GM19372 (cell line): Measurements from ENCODE around the gene FAM193A.
"Not testable (repeated sequence)": the region's sequence is repeated elsewhere in the genome, so short reads cannot be mapped to it uniquely, and the experiment has no call there.

ENCODE experiments used
- ATAC-seq: cut with Tn5 transposase; IDR thresholded peaks from one replicate; pipeline ENCODE4 v1.9.1; 2021; ENCODE audit warnings: mild to moderate bottlenecking, low read depth, moderate library complexity; ENCODE audit not compliant: unreplicated experiment

The FAM193A gene

GRCh38 chr4:2738296-2738695, 201.8 kb downstream of the FAM193A start:
- not testable (repeated sequence) for ATAC-seq

- ATAC-seq: no peak
Measured at GRCh38 chr4:2741626-2742025, 205.2 kb downstream of the FAM193A start.

DNA sequence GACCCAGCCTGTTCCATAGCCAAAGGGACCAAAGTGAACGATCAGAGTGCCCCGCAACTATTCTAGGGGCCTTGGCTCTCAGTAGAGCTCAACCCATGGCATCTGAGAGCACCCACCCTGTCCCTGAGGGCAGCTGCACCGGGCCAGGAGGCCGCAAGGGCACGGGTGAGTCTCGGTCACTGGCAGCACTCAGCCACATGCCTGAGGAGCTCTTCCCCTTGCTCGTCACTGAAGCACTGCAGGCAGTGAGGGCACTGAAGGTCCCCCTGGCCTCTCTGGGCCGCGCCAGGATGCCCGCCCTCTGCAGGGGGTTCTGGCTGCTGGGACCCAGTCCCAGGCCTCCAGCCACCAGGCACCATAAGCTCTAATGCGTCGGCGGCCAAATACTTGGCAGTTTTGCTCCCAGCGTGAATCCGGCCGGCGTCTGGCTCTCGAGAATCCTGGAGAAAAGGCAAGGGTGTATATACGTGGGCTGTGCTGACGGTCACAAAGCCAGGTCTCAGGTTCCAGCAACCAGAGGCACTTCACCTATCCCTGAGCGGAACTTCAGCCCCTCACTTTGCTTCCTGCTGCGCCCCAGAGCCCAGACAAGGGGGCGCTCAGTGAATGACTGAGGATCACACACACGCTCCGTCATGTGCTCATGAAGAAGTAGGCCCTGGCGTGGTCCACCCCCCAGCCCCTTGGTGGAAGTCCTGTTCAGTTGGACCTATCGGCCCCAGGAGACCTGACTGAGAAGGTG, 205.8 kb downstream of the FAM193A start:
- ATAC-seq: no peak

DNA sequence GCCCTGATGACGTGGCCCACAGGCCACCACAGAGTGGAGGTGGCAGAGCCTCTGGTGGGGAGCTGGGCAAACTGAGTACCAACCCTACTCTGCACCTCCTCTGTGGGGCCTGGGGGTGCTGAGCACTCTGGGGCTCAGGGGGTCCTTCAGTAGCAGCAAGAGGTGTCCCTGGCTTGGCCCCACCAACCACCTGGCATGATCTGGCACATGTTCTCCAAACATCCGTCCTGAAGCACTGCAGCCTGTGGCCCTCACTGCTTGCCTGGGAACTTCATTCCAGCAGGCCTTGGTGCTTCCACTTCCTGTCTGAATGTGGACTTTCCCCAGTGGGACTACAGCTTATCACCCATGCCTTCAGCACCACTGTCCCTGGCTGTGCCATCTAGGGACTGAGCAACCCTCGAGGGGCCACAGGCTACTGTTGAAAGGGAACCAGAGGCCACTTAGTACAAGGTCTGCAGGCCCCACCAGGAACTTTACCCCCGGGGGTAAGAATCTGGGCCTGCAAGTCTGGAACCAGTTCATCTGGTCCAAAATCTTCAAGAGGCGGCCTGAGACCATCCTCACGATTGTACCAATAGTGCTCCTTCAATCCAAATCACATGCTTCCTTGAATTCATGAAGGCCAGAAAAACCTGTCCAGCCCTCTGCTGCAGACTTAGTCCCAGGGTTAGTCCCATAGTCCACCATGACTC, 206.5 kb downstream of the FAM193A start:
- ATAC-seq: no peak

- ATAC-seq: no peak
Measured at GRCh38 chr4:2743518-2744445, 207.3 kb downstream of the FAM193A start.

DNA sequence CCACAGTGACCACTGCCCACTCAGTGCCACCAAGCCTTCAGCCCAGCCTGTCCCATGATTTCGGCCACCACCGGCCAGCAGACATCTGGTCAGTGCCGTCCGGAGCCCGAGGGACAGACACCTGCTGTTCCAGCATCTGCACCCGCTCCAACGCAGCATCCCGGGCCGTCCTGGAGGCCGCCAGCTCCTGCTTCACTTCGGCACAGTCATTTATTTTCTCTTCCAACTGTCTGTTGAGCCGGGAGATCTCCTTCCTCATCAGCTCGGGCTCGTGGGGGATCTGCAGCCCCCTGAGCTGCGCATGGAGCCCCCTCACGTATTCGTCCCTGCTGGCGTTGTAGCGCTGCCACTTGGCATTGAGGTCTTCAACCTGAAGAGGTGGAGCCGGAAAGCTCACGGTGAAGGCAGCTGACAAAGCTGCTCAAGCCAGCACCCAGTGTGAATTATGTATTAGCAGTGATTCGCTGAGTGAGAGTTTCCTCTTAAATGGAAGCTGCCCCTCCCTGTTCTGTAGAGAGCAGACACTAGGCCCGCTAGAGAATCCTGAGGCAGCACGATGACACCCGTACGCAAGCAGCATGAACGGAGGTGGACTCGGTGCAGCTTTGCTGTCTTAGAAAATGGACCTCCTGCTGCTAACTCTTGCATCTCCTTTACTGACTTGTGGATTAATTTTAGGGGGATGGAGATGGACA, 208.3 kb downstream of the FAM193A start:
- ATAC-seq: no peak

DNA sequence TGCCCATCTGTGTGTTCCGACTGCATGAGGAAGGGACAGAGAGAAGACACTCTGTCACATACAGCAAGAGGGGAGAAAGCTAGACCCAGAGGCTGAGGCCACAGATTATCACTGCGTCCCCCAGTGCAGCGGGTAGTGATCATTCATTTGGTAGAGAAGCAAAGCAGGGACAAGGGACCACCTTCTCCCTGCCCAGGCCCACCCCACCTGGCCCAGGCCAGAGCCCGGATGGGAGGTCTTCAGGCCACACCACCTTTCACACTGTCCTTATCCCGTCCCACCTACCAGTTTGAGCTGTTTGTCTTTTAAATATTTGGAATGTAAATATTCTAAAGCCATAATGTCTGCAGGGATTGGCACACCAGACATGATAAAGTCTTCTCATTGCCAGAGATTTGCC, 209.1 kb downstream of the FAM193A start:
- ATAC-seq: no peak

DNA sequence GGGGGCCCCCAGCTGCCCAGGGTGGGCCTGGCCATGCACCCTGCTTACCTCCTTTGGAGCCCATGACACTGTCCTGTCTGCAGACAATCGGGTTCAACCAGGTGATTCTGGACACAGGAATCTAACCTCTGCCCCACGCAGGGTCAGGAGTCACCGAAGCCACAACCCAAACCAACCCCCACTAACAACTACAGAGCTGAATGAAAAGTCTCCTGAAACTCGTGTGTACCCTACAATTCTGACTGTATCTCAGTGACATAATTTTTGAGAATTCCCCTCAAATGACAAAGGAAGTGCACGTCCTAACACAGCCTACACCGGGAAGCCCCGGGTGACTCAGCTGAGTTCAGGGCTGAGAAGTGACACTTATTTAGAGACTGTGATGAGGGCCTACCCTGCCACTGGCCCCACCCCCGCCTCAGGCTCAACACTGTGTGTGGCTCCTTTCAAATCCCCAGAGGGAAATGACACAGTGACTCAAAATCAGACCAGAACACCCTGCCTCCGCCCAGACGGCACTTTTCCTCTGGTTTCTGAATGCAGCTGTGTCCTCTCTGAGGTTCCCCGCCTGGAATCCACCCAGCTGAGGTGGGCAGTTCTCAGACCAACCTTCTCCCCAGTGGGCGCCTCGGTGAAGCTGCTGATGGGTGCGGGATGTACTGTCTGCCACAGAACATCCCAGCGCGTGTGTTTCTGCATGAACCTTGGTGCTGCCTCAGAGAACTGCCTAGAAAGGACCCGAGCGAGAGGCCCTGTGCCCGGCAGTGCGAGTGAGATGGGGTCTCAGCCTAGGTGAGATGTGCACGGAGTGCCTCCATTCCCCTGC, 209.7 kb downstream of the FAM193A start:
- ATAC-seq: peak; percentile 92

GRCh38 chr4:2746891-2747695, 210.6 kb downstream of the FAM193A start:
- ATAC-seq: no peak

GRCh38 chr4:2750719-2751605, 214.5 kb downstream of the FAM193A start:
- ATAC-seq: no peak

- ATAC-seq: no peak
Measured at GRCh38 chr4:2753436-2753835, 217.0 kb downstream of the FAM193A start.

DNA sequence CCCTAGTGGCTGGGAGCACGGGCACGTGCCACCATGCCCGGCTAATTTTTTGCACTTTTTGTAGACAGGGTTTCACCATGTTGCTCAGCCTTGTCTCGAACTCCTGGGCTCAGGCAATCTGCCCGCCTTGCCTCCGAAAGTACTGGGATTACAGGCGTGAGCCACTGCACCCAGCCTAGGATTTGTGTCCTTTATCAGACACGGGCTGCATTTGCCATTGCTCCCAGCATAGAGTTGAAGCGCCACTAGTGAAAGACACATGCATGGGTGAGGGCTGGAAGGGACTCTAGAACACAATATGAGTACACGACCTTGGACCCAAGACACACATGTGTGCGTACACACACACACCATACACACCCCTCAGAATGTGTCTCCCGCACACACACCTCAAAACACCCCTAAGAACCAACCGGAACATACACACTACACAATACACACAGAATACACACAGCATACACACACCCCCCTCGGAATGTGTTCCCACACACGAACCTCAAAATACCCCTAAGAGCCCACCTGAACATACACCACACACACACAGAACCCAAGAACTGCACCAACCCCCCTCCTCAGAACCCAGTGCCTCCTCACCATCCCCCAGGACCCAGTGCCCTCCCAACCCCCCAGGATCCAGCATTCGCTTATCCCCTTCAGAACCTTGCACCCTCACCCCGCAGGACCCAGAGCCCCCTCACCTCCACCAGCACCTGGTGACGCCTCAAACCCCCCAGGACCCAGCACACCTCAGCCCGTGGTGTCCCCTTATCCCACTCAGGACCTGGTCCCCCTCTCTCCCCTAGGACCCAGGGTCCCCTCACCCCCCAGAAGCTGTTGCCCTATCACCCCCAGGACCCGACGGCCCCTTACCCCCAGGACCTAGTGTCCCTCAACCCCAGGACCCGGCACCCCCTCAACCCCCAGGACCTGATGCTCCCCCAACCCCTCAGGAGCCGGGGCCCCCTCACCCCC, 218.7 kb downstream of the FAM193A start:
- no peak for ATAC-seq

DNA sequence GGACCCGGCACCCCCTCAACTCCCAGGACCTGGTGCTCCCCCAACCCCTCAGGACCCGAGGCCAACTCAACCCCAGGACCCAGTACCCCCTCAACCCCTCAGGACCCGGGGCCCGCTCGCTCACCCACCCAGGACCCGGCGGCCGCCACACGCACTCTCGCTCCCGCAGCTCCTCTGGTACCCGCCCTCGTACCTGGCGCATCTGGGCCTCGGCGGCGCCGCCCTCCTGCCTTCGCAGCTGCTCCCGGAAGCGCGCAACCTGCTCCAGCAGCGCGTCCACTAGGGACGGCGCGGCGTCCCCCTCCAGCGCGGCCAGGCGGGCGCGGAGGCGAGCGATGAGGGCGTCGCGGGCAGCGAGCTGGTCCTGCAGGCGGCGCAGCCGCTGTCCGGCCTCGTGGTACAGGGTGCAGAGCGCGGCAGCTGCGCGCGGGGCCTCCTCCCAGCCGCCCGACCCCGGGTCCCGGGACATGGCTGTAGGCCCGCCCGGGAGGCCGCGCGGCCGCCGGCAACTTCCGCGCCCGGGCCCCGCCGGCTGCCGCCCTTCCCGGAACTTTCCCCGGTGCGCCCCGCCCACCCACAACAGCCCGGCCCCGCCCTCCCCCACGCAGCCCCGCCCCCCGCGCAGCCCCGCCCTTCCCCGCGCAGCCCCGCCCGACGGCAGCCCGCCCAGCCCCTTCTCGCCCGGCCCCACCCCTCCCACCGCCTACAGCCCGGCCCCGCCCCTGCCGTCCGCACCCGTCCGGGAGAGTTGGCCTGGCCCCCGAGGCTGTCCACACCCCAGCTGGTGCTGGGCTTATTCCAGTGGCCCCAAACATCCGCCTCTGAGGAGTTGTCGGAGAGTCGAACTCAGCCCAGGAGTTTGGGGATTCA, 219.6 kb downstream of the FAM193A start, which contains the start of gene TNIP2:
Gene TNIP2 (minus strand): TSS at position 516 of the 870 bp plus-strand sequence. CDS start 47 bp downstream, at position 469.
- peak; percentile 70 for ATAC-seq

GRCh38 chr4:2756691-2757350, 220.4 kb downstream of the FAM193A start:
- ATAC-seq: no peak

DNA sequence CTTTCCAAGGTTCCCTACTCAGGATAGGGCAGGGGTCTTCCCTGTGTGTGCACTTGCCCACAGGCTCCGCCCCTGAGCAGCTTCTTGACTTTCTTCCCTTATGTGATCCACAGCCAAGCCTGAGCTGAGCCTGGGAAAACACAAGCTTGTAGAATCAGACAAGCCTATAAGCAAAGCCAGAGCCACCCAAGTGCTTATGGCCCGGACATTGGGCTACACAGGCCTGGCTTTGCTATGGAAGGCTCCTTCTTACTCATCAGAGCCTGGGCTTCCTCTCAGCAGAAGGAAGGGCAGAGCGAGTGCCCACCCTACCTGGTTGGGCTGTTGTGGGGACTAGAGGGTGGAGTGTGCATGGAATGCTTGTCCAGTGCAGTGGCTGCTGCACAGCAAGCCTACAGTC, 221.0 kb downstream of the FAM193A start:
- ATAC-seq: no peak
